ENCODE results near the gene NCF4.

NCF4 gene

DNA sequence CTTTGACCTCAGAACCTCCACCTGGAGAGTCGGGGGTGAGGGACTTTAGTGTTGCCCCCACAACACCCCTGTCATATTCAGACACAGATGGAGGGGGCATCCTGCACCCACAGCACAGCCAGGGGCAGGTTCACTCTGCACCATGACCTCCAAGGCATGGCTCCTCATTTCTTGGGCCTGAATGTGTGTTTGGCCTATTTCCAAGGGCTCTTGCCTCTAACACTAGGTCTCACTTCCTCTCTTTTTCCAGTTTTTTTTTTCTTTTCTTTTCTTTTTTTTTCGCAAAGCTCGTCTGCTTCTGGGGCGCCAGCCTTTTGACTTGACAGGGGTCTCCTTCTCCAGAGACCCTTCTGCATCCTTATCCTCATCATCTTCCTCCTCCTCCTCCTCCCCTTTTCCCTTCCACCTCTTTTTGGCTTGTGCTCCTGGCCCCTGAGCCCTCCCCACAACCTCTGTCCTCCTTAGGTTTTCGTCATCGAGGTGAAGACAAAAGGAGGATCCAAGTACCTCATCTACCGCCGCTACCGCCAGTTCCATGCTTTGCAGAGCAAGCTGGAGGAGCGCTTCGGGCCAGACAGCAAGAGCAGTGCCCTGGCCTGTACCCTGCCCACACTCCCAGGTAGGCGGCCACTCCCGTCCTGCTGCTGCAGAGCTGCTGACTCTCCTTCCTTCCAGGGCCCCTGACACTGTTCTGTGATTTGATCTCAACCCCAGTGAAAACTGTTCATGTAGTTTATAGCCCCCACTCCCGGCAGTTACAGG is 3.8 kb downstream of the NCF4 start:
- DNase-seq (ENCODE audit: low spot score) = no peak

- no peak for DNase-seq (ENCODE audit: low spot score)
These were observed 4.5 kb downstream of the NCF4 start for GRCh38 chr22:36865346-36865745.

GRCh38 chr22:36867695-36868094 is 6.9 kb downstream of the NCF4 start:
- no peak for DNase-seq (ENCODE audit: low spot score)

DNA sequence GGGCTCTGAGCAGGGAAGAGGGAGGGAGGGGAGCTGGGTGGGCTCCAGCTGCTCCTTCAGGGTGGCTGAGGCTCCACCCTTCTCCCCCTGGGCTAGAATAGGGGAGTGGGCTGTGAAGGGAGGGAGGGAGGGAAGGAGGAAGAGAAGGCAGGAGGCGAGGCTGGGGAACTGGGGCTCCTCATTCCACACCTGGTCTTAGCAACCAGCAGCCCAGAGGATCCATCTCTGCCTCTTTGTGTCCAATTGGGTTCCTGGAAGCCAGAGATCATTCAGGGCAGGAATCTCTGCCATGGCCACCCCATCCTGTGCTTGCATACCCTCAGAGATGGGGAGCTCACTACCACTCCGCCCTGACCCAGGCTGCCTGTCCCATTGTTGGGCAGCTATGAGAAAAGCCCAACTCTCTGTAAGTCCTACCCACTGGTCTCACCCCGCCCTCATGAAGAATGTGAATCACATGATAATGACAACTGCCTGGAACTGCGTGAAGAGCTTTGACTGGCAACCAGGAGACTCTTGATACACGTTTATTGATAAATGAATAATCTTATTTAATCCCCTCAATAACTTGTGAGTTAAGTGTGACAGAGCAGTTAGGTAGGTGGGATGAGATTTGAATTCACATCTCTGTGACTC is 7.9 kb downstream of the NCF4 start:
- no peak for DNase-seq (ENCODE audit: low spot score)

DNA sequence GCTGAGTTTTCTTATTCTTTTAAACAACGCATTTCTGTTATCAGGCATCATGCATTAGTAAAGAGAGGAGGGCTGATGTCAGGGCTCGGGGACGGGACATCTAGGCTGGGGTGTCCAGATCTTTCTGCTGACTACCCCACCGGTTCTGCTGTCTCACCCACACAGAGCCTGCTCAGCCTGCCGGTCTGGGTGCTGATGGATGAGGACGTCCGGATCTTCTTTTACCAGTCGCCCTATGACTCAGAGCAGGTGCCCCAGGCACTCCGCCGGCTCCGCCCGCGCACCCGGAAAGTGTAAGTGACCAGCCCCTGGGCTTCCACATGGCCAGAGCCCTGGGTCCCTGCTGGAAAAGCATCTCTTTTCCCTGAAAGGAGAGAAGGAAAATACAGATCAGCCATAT is 9.4 kb downstream of the NCF4 start:
- DNase-seq (ENCODE audit: low spot score) = no peak

- DNase-seq (ENCODE audit: low spot score) = no peak
These were observed 10.9 kb downstream of the NCF4 start for GRCh38 chr22:36871669-36872081.

GRCh38 chr22:36872084-36872483 is 11.3 kb downstream of the NCF4 start:
- no peak for DNase-seq (ENCODE audit: low spot score)

DNA sequence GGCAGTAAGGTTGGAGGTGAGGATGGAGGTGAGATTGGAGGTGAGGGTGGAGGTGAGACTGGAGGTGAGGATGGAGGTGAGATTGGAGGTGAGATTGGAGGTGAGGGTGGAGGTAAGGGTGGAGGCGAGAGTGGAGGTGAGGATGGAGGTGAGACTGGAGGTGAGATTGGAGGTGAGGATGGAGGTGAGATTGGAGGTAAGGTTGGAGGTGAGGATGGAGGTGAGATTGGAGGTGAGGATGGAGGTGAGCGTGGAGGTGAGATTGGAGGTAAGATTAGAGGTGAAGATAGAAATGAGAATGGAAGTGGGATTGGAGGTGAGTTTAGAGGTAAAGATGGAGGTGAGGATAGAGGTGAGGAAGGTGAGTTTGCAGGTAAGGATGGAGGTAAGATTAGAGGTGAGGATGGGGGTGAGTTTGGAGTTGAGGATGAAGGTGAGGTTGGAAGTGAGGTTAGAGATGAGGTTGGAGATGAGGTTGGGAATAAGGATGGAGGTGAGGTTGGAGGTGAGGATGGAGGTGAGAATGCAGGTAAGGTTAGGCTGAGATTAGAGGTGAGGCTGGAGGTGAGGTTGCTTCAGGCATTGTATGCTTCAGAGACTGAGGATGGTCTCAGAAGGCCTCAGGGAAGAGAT is 12.2 kb downstream of the NCF4 start:
- no peak for DNase-seq (ENCODE audit: low spot score)

DNA sequence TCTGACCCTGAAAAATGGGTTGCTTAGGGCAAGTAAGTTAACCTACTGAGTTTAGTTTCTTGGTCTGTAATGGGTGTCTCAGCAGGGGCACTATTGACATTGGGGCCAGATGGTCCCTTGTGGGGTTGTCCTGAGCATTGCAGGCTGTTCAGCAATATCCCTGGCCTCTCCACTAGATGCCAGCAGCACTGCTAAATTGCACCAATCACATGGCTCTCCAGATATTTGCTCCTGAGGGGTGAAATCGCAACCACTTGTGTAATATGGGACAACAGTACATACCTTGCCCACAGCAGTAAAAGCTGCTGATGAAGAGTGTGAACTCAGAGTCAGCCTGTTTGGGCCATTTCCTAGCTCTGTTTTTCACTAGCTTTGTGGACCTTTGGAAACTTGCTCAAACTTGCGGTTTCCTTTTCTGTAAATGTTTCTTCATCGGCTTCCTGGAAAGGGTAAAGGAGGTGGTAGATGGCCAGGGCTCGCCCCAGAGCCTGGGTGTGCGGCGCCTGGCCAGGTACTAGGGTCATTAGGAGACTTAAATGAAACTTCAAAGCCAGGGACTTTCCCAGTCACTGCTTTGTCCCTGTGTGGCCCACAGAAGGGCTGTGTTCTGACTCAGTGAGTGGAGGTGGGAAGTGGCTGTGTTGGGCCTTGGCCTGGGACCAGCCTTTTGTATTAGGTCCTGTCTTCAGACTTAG is 13.0 kb downstream of the NCF4 start:
- no peak for DNase-seq (ENCODE audit: low spot score)

DNA sequence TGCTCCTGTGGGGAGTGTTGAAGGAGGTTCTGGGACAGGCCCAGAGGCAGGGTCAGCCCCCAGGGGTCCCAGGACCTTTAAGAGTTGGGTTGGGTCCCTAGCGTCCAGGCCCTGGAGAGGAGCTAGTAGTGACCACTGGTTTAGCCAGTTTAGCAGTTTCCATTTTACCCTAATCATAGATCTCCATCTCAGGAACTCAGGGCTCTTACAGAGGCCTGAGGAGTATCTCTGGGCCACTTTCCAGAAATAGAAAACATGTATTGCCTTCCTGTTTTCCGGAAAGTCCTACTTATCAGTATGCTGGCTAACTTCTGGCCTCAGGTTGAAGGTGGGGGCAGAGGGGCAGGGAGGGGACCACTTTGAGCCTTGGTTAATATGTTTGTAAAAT is 13.5 kb downstream of the NCF4 start:
- DNase-seq (ENCODE audit: low spot score) = no peak

DNA sequence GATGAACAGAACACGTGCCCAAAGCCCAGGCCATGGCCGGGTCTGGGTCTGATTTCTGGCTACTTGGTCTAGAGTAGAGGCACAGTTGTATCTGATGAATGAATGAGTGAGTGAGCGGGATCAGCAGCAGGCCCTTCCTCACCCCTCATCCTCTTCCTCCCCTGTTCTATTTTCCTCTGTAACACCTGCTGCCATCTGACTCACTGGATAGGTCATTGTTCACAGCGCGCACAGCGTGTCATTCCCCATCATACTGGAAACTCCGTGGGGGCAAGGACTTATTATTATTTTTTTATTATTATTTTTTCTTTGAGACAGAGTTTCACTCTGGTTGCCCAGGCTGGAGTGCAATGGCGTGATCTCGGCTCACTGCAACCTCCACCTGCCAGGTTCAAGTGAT is 13.9 kb downstream of the NCF4 start:
- DNase-seq (ENCODE audit: low spot score) = no peak

DNA sequence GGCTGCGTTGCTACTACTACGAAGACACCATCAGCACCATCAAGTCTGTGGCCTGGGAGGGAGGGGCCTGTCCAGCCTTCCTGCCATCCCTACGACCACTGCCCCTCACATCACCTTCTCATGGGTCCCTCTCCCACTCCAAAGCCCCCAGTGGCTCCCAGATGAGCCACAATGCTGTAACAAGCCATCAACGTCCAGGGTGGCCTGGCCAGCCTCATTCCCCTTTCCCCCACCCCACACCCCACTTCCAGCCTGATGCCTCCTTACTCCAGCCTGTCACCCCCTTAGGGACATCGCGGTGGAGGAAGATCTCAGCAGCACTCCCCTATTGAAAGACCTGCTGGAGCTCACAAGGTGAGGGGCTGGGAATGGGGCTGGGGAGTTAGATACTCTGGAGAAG is 14.9 kb downstream of the NCF4 start:
- DNase-seq (ENCODE audit: low spot score) = no peak

DNA sequence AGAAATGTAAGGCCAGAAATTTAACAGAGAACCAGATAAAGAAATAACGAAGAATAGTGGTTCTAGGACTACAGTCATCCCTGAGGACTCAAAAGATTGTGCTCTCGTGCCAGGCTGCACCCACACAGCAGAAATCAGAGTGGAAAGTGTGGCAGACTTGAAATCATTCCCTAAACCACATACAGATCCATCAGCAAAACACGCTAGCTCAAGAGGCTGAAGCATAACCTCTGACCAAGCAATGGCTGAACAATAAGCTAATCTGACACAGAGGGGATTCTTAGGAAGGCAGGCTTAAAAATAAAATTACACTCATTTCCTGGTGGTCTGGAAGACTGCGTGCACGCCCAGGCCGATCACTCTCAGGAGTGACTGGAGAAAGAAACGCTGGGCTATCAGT is 19.0 kb downstream of the NCF4 start:
- no peak for DNase-seq (ENCODE audit: low spot score)

DNA sequence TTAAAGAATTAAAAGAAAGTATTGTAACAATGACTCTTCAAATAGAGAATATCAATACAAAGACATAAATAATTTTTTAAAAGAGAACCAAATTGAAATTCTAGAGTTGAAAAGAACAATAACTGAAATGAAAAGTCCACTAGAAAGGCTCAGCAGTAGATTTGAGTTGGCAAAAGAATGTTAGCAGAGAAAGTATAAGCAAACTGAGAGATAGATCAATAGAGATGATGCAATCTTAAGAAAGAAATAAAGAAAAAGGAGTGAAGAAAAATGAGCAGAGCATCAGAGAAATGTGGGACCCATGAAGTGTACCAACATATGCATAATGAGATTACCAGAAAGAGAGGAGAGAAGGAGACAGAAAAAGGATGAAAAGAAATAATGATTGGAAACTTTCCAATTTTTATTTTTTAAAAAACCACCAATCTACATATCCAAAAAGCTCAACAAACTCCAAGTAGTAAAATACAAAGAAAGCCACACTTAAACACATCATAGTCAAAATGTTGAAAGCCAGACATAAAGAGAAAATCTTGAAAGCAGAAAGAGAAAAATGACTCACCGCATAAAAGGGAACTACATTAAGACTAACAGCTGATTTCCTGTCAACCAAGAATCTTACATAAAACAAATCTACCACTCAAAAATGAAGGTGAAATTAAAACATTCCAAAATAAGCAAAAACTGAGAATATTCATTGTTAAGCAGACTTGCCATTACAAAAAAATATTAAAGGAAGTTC is 20.9 kb downstream of the NCF4 start:
- no peak for DNase-seq (ENCODE audit: low spot score)

DNA sequence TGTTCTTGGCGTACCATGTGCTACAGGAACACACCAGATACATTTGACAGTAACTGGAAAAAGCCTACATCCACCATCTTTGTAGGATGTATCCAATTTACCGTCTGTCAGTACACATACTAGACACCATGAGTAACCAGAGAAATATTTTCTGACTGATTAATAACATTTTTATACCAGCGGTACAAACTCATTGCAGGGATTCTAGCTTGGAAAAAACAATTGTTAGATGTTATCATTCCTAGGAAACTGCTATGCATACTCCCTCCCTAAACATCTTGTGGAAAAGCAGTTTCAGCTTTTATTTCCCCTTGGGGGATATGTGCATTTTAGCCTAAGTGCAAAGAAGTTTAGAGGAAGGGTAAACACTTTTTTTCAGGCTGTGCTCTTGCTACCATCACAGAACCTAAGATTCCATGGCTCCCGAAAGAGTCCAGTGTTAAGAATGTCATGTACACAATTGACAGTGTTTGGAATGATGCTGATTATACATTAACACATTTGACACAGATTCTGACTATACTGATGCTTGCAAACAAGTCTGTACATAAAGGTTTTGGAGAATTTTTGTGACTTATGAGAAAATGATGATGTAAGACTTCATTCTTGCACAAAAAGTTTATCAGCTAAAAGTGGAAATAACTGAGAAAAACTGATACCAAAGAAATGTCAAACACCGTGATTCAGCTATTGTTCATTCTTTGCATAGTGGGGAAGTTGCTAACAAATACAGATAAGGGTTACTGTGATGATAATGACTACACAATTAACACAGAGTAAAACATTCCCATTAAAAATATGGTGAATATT is 23.7 kb downstream of the NCF4 start:
- DNase-seq (ENCODE audit: low spot score) = no peak

DNA sequence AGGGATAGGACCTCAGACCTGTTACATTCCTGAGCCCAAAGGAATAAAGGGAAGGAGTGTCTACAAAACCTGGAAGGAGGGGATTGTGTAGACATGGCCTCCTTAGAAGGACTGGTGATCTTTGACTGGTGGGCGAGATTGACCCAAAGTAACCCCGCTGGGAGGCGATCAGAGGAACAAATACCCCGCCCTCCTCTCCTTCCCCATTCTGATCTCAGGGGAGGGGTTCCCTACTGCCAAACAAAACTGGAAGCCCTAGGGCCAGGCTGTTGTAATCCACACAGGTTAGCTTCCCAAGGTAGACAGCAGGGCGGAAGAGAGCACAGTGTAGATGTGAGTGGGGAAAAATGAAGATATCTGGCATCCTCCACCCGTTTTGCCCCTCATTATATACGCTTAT is 24.7 kb downstream of the NCF4 start:
- DNase-seq (ENCODE audit: low spot score) = no peak

DNA sequence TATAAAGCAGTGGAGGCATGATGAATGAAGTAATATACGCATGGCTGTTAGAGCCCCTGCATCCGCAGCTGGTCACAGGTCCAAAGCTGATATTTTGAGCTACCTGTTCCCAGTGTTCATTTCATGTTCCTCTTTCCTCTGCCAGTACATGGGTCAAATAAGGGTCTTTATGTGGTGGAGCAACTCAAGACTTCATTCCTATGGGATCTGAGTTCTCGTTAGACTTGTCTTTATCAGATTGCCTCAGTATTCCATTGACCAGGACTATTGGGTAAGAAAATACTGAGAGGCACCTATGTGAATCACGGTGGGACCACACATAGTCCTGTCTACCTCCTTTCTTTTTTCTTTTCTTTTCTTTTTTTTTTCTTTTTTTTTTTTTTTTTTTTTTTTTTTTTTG is 25.2 kb downstream of the NCF4 start:
- no peak for DNase-seq (ENCODE audit: low spot score)

DNA sequence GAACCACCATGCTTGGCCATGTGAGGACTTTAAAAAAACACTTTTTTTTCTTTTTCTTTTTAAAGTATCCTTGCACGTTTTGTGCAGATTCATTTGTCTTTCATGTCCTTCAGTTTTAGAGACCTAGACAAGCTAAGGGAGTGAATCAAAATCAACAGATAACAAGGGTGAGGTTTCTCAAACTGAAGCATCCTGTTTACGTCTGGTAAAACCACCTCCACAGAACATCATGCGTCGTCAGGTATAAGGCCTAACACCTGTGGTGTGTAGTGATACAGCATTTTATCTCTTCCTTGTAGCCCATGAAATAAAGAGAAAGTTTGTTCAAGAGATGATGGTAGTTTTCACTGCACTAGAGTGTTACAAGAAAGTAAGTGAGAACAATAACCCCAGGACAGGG is 26.4 kb downstream of the NCF4 start:
- DNase-seq (ENCODE audit: low spot score) = no peak

DNA sequence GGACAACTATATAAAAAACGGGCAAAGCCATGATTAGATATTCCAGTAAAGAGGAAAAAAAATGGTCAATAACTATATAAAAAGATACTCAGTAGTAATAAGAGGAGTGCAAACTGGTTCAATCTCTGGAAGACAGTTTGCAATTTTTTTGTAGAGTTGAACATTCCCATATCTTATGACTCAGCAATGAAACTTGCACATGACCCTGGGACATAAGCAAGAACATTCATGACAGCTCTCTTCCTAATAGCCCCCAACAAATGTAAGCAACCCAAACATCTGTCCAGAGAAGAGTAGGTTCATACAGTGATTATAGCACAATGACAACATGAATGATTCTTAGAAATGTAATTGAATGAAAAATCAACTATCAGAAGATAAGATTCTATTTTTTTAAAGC is 30.8 kb downstream of the NCF4 start:
- no peak for DNase-seq (ENCODE audit: low spot score)

- no peak for DNase-seq (ENCODE audit: low spot score)
These were observed 31.5 kb downstream of the NCF4 start for GRCh38 chr22:36892292-36892691.

- no peak for DNase-seq (ENCODE audit: low spot score)
These were observed 32.5 kb downstream of the NCF4 start for GRCh38 chr22:36893262-36893661.

Measured in SK-N-DZ (cell line).